VCaP (cell line): ENCODE data around the gene EPHB2.

Experiments
- H3K27ac ChIP-seq: fragments of 450-650 bp; 2 replicates; pipeline ENCODE4 v1.5.1; 2017
- CTCF ChIP-seq: fragments of 450-650 bp; conservative IDR thresholded peaks from 2 replicates; pipeline ENCODE4 v1.5.1; 2017; ENCODE audit warnings: mild to moderate bottlenecking, moderate library complexity

EPHB2 gene

GRCh38 chr1:22883406-22883805 is 172.8 kb downstream of the EPHB2 start:
- TF ChIP-seq CTCF: no peak
- H3K27ac ChIP-seq: no peak overlapping the region

GRCh38 chr1:22884806-22885530 is 174.3 kb downstream of the EPHB2 start:
- no peak overlapping the region for H3K27ac ChIP-seq
- TF ChIP-seq CTCF: no peak

- TF ChIP-seq CTCF: no peak
- H3K27ac ChIP-seq: no peak overlapping the region
Measured at GRCh38 chr1:22886211-22886610, 175.6 kb downstream of the EPHB2 start.

- no peak for TF ChIP-seq CTCF
Measured at GRCh38 chr1:22887491-22887890, 176.9 kb downstream of the EPHB2 start.

GRCh38 chr1:22888320-22889075 is 177.9 kb downstream of the EPHB2 start:
- H3K27ac ChIP-seq: no peak overlapping the region
- TF ChIP-seq CTCF: no peak

More at GRCh38 chr1:22887491-22887890, 176.9 kb downstream of the EPHB2 start:
- no peak overlapping the region for H3K27ac ChIP-seq

GRCh38 chr1:22889213-22889827 is 178.7 kb downstream of the EPHB2 start:
- TF ChIP-seq CTCF: peak; percentile 91
- H3K27ac ChIP-seq: no peak overlapping the region

GRCh38 chr1:22892789-22893188 is 182.2 kb downstream of the EPHB2 start:
- no peak overlapping the region for H3K27ac ChIP-seq
- TF ChIP-seq CTCF: no peak
